ENCODE results near the gene MPL. TPM values are rescaled to one million over a fixed set of nuclear protein-coding genes. Genes with fewer than 3 reads are reported as not detected.
A peak's percentile ranks its signal among the peaks of the same experiment; 100 is the strongest.
"Not testable (repeated sequence)": the region's sequence is repeated elsewhere in the genome, so short reads cannot be mapped to it uniquely, and the experiment has no call there.

The MPL gene
- polyA plus RNA-seq, 1 donor (not counting 4 experiments of a cell fraction or from before 2014, with no cell fraction given) = not detected

- Histone ChIP-seq H3K9ac (ENCODE audit: control insufficient read depth, extremely low read depth, insufficient read depth, low read length) (peak overlapping the region; percentile 82), H3K27ac (ENCODE audit: control insufficient read depth, insufficient read depth, low read length) (peak overlapping the region; percentile 75), H3K79me2 (ENCODE audit: control insufficient read depth, insufficient read depth, low read length) (peaks cover 48% of the 10 kb centered on the region), H3K4me2 (ENCODE audit: control insufficient read depth, extremely low read depth, insufficient read depth, low read depth, low read length) (peak overlapping the region; percentile 76), H2AFZ (ENCODE audit: control insufficient read depth, low read length) (no peak overlapping the region), H3K9me1 (ENCODE audit: control insufficient read depth, extremely low read depth, insufficient read depth, low read length) (no peaks in the 10 kb centered on the region), H3K9me3 (ENCODE audit: control insufficient read depth, low read depth, low read length) (no peaks in the 10 kb centered on the region), H3K36me3 (ENCODE audit: control insufficient read depth in 2 of 2, extremely low read depth in 1 of 2, insufficient read depth in 2 of 2, low read length in 2 of 2) (peaks cover 13 to 24% of the 10 kb centered on the region in 2 experiments), H3K4me3 (ENCODE audit: control insufficient read depth in 2 of 3, extremely low read depth in 1 of 3, insufficient read depth in 2 of 3, low read depth in 1 of 3, low read length in 3 of 3) (peak overlapping the region; percentile 67 to 92 (median 79)), H4K20me1 (ENCODE audit: control insufficient read depth, extremely low read depth, insufficient read depth, low read length) (peaks cover 3% of the 10 kb centered on the region), H3K27me3 (ENCODE audit: control insufficient read depth, extremely low read depth, insufficient read depth, low read length) (no peaks in the 10 kb centered on the region), H3K4me1 (ENCODE audit: control insufficient read depth, extremely low read depth, insufficient read depth, low read length) (peaks cover 62% of the 10 kb centered on the region)
- DNase-seq (ENCODE audit: low read depth, low spot score) = no peak
- TF ChIP-seq EZH2 (IDR thresholded peaks at IDR 0.05; ENCODE audit: low read length) (no peak), CTCF (optimal IDR thresholded peaks at IDR 0.05 in 1 of 3, IDR thresholded peaks at IDR 0.05 in 1 of 3, conservative IDR thresholded peaks at IDR 0.05 in 1 of 3; ENCODE audit: extremely low read depth in 1 of 3, insufficient read depth in 2 of 3, low read length in 3 of 3) (no peak)
- dilution Hi-C loops (cut with MboI; ENCODE audit: extremely low pct_ligation_motif_present, low sequenced_read_pairs) = no loop called here
- no peak for FAIRE-seq
Observed at GRCh38 chr1:43368646-43369020, 31.0 kb downstream of the MPL start.

- H3K27me3 ChIP-seq (ENCODE audit: control insufficient read depth, extremely low read depth, insufficient read depth, low read length); DNase-seq (ENCODE audit: low read depth, low spot score); H3K9me3 ChIP-seq (ENCODE audit: control insufficient read depth, low read depth, low read length); H3K9ac ChIP-seq (ENCODE audit: control insufficient read depth, extremely low read depth, insufficient read depth, low read length); H3K4me3 ChIP-seq (ENCODE audit: control insufficient read depth in 2 of 3, extremely low read depth in 1 of 3, insufficient read depth in 2 of 3, low read depth in 1 of 3, low read length in 3 of 3); H4K20me1 ChIP-seq (ENCODE audit: control insufficient read depth, extremely low read depth, insufficient read depth, low read length); H3K27ac ChIP-seq (ENCODE audit: control insufficient read depth, insufficient read depth, low read length); H3K4me2 ChIP-seq (ENCODE audit: control insufficient read depth, extremely low read depth, insufficient read depth, low read depth, low read length); FAIRE-seq; H3K9me1 ChIP-seq (ENCODE audit: control insufficient read depth, extremely low read depth, insufficient read depth, low read length); H2AFZ ChIP-seq (ENCODE audit: control insufficient read depth, low read length); dilution Hi-C loops (cut with MboI; ENCODE audit: extremely low pct_ligation_motif_present, low sequenced_read_pairs): not testable (repeated sequence)
- Histone ChIP-seq H3K79me2 (ENCODE audit: control insufficient read depth, insufficient read depth, low read length) (peaks cover 36% of the 10 kb centered on the region), H3K4me1 (ENCODE audit: control insufficient read depth, extremely low read depth, insufficient read depth, low read length) (peaks cover 69% of the 10 kb centered on the region), H3K36me3 (ENCODE audit: control insufficient read depth in 2 of 2, extremely low read depth in 1 of 2, insufficient read depth in 2 of 2, low read length in 2 of 2) (peaks cover 8 to 13% of the 10 kb centered on the region in 2 experiments)
Observed at GRCh38 chr1:43369779-43370178, 32.2 kb downstream of the MPL start.

- Histone ChIP-seq H3K9ac (ENCODE audit: control insufficient read depth, extremely low read depth, insufficient read depth, low read length) (no peak overlapping the region), H4K20me1 (ENCODE audit: control insufficient read depth, extremely low read depth, insufficient read depth, low read length) (no peaks in the 10 kb centered on the region), H3K27me3 (ENCODE audit: control insufficient read depth, extremely low read depth, insufficient read depth, low read length) (no peaks in the 10 kb centered on the region), H3K9me3 (ENCODE audit: control insufficient read depth, low read depth, low read length) (no peaks in the 10 kb centered on the region), H3K36me3 (ENCODE audit: control insufficient read depth in 2 of 2, extremely low read depth in 1 of 2, insufficient read depth in 2 of 2, low read length in 2 of 2) (peaks cover 1 to 6% of the 10 kb centered on the region in 2 experiments), H3K4me3 (ENCODE audit: control insufficient read depth in 2 of 3, extremely low read depth in 1 of 3, insufficient read depth in 2 of 3, low read depth in 1 of 3, low read length in 3 of 3) (no peak overlapping the region), H3K4me2 (ENCODE audit: control insufficient read depth, extremely low read depth, insufficient read depth, low read depth, low read length) (no peak overlapping the region), H2AFZ (ENCODE audit: control insufficient read depth, low read length) (no peak overlapping the region), H3K27ac (ENCODE audit: control insufficient read depth, insufficient read depth, low read length) (no peak overlapping the region), H3K4me1 (ENCODE audit: control insufficient read depth, extremely low read depth, insufficient read depth, low read length) (peaks cover 62% of the 10 kb centered on the region), H3K79me2 (ENCODE audit: control insufficient read depth, insufficient read depth, low read length) (peaks cover 28% of the 10 kb centered on the region), H3K9me1 (ENCODE audit: control insufficient read depth, extremely low read depth, insufficient read depth, low read length) (no peaks in the 10 kb centered on the region)
- no peak for DNase-seq (ENCODE audit: low read depth, low spot score)
- dilution Hi-C loops (cut with MboI; ENCODE audit: extremely low pct_ligation_motif_present, low sequenced_read_pairs) = no loop called here
- FAIRE-seq = no peak
- TF ChIP-seq CTCF (optimal IDR thresholded peaks at IDR 0.05 in 1 of 3, IDR thresholded peaks at IDR 0.05 in 1 of 3, conservative IDR thresholded peaks at IDR 0.05 in 1 of 3; ENCODE audit: extremely low read depth in 1 of 3, insufficient read depth in 2 of 3, low read length in 3 of 3) (no peak), EZH2 (IDR thresholded peaks at IDR 0.05; ENCODE audit: low read length) (no peak)
Observed at GRCh38 chr1:43370564-43370963, 32.9 kb downstream of the MPL start.

All from keratinocyte (primary cell).